Fibroblast of skin of back (primary cell): ENCODE results near the gene RNU7-1.

ENCODE experiments used
- DNase-seq: peaks from one replicate; pipeline ENCODE4 v3.0.0-alpha.2; 2013

Gene RNU7-1

DNA sequence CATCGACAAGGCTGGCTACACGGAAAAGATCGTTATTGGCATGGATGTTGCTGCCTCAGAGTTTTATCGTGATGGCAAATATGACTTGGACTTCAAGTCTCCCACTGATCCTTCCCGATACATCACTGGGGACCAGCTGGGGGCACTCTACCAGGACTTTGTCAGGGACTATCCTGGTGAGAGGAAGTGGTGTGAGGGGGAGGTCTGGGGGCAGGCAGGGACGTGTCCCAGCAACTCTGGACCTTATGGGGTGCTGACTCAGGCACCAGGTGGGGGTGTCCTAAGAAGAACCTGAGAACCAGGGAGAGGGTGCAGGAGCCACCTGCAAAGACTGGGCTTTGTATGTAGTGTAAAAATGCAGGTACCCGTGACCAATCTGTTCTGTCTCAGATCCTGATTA is 24.0 kb upstream of the RNU7-1 start:
- DNase-seq, result no peak

DNA sequence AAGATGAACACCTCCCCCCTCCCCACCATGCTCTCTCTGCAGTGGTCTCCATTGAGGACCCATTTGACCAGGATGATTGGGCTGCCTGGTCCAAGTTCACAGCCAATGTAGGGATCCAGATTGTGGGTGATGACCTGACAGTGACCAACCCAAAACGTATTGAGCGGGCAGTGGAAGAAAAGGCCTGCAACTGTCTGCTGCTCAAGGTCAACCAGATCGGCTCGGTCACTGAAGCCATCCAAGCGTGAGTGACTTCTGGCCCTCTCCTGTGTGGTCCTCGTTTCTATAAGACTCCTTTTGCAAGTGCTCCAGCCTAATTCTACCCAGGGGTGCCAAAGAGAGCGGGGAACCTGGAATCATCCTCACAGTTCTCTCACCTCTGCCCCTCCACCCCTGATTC is 22.1 kb upstream of the RNU7-1 start:
- DNase-seq, result no peak

DNA sequence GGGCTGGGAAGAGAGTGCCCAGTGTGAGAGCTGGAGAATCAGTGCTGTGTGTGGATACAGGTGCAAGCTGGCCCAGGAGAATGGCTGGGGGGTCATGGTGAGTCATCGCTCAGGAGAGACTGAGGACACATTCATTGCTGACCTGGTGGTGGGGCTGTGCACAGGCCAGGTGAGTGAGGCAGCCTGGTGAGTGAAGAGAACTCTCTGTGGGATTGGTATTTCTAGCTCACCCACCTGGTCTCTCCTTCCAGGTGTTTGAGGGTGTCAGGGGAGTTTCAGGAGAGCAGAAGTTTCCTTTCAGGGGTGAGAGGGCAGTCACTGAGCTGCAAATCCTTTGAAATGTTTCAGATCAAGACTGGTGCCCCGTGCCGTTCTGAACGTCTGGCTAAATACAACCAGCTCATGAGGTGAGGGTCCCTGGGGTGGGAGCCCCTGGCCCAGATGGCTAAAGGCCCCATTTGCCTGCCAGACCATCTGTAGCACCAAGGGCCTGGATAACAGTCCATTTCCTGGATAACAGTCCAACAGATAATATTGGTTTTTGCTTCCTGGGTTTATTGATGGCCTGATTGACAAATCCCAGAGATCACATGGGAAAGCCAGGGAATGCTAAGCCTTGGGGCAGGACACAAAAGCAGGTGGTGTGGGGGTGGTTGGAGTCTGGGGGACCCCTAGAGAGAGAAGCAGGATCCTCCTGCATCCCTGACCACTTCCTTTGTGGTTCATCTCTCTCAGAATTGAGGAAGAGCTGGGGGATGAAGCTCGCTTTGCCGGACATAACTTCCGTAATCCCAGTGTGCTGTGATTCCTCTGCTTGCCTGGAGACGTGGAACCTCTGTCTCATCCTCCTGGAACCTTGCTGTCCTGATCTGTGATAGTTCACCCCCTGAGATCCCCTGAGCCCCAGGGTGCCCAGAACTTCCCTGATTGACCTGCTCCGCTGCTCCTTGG is 21.3 kb upstream of the RNU7-1 start:
- no peak for DNase-seq

DNA sequence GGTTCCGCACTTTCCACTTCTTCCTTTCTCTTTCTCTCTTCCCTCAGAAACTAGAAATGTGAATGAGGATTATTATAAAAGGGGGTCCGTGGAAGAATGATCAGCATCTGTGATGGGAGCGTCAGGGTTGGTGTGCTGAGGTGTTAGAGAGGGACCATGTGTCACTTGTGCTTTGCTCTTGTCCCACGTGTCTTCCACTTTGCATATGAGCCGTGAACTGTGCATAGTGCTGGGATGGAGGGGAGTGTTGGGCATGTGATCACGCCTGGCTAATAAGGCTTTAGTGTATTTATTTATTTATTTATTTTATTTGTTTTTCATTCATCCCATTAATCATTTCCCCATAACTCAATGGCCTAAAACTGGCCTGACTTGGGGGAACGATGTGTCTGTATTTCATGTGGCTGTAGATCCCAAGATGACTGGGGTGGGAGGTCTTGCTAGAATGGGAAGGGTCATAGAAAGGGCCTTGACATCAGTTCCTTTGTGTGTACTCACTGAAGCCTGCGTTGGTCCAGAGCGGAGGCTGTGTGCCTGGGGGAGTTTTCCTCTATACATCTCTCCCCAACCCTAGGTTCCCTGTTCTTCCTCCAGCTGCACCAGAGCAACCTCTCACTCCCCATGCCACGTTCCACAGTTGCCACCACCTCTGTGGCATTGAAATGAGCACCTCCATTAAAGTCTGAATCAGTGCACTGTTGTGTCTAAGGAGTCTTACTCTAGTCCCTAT is 20.4 kb upstream of the RNU7-1 start:
- no peak for DNase-seq

DNA sequence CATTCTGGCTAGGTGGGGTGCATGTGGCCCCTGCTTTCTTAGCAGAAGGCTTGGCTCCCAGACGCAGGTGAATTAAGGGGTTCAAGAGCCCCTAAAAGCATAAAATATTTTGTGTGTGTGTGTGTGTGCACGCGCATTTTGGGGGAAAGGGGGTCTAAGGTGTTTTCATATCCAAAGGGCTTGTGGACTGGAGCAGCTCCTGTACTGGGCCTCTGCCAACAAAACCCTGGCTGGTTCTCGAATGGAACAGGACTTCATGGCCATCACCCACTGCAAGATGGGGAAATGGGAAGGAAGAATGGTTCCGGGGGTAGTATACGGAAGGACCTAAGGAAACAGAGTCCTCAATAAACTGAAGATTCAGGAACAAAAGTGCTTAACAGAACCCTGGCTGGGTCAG is 19.8 kb upstream of the RNU7-1 start:
- DNase-seq, result no peak

DNA sequence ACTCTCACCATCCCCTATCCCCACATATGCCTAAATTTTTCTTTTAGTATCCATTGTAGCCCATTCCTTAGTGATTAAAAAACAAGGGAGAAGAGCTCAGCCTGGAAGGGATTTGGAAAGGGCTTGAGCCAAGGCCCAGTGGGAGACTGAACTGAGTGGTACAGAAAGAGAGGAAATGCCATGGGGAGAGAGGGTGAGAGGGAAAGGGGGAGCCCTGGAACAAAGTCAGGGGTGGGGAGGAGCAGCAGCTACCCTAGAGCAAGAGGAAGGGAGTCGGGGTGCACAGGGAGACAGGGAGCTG is 18.4 kb upstream of the RNU7-1 start:
- no peak for DNase-seq

DNA sequence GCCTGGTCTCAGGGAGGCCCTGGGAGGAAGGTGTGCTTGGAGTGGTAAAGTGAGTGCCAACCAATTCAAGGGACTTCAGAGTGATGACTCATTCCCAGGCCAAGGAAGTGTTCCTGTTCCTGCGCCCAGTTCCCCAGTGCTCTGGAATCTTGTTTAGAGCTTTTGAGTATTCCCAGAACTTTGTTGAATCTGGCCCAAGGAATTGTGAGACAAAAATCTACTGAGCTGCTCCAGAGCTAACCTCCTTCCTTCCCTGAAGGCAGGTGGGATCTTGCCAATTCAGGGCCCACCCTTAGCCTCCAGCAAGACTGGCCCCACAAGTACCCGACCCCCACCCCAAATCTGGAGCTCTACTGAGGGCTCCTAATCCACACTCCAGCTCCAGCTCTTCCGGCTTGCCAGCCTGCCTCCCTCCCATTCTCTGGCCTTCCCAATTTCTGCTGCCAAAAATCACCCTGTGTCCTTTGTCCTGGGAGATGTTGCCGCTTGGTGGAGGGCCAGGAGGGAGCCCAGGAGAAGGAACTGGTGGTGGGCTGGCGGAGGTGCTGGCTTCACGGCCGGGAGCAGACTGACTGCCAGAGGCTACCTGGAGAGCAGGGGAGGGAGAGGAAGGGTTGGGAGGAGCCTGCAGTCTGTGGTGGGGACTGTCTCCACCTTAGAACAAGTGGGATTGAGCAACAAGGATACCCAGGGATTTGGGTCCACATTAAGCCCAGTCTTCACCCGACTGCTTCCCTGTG is 17.9 kb upstream of the RNU7-1 start:
- peak; percentile 95 for DNase-seq

DNA sequence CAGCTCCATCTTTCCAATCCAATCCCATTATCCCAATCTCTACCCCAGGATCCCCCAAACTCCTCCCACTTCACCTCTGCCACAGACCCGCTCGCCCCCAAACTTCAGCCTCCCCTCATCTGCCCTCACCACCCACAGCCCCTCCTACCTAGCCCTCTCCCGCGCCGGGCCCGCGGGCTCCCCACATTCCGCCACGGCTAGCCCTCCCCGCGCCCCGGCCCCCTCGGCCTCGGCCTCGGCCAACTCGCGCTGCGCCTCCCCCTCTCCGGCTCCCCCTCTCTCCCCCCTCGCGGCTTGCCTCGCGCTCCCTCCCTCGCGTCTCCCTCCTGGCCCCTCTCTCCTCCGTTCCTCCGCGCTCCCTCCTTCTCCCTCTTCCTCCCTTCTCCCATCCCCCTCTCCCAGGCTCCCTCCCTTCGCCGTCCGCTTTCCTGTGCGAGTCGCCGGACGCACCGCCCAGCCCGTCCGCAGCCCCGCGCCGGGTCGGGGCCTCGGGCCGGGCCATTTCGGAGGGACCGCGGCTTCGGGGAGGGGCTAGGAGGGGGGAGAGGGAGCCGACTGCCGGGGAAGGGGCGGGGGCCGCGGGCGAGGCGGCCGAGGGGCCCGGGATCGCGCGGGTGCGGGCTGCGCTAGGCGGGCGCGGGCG is 16.1 kb upstream of the RNU7-1 start, which contains the start of gene ATN1:
ATN1 (plus strand) TSS at position 581 of the 643 bp plus-strand sequence. CDS start 6,043 bp downstream, outside the sequence.
- DNase-seq, result peak; percentile 88

DNA sequence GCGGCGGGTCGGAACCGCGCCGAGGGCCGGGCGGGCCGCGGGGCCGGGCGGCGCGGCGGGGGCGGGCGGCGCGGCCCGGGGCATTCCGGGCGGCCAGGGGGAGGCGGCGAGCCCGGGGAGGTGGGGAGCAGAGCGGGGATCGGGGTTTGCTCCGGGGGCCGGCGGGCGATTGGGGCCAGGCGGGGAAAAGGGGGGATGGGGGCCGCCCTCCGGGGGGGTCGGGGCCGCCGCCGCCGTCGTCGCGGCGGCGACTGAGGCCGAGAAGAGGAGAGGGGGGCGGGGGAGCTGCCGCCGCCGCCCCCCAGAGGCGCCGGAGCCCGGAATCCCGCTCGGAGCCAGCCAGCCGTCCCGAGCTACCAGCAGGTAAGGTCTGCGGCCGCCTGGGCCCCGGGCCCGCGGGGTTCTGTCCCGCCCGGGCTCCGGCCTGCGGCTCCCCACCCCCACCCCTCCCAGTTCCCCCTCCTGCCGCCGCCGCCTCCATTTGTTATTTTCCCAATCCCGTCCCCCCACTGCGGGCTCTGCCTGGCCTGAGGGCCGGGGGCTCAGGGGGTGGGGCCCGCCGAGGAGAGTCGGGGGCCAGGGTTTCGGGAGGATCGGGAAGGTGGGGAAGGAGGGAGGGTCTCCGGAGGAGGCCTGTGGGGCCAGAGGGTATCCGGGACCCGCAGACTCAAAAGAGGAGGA is 15.5 kb upstream of the RNU7-1 start:
- no peak for DNase-seq

DNA sequence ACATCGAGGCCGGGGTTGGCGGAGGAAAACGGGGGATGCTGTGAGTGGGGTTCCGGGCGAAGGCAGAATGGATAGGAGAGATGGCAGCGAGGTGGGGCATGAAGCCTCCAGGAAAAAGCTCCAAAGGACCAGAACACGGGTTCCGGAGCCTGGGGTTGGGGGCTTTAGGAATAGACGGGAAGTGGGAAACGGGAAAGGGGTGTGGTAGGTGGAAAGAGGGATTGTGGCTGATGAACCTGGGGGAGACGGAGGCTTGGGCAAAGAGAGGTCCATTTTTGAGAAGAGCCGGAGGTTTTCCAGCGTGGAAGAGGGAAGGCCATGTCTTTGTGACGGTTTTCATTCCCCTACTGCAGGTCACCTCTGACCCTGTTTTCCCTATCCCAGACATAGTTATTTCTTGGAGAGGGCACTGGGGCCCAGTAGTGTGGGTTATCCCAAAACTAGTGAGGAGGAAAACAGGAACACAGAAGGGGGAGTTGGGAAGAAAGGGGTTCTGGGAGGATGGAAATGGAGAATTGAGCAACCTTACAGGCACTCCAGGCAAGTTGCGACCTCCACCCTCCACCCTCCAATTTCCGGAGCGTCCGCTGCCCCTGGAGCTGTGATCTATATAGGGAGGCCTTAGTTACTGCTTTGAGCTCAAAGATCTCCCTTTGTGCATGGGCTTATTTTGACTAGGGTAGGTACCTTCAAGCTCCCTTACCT is 14.8 kb upstream of the RNU7-1 start:
- no peak for DNase-seq

DNA sequence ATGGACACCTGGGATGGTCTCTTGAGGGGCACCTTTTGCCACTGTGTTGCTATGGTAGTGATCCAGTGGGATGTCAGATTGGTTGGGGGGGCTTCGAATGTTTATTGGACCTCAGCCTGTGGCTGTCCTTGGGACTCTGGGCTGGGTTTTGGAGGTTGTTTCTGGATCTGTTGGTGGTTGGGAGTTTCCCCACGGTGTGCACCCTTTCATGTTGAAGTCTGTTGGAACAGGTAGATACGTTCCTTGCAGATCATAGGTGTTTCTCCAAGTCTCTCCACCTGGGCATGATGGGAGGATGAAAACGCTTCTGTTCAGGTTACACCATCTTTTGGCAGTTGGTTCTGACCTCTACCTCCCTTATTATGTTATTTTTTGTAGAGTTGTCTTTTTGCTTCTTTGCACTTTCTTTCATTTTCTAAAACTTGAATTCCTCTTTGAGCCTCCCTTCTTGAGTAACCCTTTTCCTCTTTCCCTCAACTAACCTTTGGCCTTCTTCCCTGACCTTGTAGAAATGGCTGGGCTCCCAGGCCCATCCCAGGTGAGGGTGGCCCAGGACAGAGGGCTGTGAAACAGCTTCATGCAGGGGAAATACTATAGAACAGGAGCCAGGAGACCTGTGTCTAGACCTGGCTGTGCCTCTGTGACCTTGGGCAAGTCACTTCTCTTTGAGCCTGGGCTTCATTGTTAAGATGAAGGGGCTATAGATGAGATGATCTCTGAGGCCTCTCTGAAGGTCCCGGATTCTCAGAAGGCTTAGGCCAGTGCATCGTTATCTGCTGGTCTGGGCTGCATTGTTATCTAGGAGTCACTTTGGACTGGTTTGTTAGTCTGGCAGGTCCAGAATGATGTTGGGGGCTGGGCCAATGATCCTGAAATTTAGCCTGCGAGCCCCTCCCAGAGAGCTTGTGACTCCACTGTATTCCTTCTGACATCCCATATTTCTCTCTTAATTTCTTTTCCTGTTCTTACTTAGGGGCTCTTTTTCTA is 13.9 kb upstream of the RNU7-1 start:
- DNase-seq, result no peak

DNA sequence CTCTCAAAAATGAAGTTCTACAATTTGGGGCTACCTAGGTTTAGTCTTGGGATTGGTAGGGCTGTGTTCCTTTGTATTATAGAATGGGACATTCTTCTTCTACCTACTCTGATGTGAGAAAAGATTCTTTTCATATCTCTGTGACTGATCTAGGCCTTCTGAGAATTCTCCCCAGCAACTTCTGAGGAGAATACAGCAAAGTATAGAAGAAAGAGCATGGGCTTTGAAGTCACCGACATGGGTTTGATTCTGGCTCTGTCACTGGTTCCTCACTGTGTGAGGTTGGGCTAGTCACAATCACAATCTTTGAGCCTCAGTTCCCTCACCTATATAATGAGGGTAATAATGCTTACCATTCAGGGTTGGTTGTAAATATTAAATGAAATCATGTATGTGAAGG is 10.8 kb upstream of the RNU7-1 start:
- no peak for DNase-seq

DNA sequence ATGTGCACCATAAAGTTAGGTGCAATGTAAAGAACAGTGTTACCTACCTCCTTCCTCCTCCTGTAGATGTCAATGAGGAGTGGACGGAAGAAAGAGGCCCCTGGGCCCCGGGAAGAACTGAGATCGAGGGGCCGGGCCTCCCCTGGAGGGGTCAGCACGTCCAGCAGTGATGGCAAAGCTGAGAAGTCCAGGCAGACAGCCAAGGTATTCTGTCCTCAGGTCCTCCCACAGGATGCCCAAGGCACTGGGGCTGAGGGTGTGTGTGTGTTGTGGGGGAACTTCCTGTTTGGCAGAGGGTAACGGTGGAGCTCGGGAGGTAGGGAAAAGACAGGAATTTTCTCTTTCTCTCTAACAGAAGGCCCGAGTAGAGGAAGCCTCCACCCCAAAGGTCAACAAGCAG is 9.5 kb upstream of the RNU7-1 start:
- DNase-seq, result no peak

DNA sequence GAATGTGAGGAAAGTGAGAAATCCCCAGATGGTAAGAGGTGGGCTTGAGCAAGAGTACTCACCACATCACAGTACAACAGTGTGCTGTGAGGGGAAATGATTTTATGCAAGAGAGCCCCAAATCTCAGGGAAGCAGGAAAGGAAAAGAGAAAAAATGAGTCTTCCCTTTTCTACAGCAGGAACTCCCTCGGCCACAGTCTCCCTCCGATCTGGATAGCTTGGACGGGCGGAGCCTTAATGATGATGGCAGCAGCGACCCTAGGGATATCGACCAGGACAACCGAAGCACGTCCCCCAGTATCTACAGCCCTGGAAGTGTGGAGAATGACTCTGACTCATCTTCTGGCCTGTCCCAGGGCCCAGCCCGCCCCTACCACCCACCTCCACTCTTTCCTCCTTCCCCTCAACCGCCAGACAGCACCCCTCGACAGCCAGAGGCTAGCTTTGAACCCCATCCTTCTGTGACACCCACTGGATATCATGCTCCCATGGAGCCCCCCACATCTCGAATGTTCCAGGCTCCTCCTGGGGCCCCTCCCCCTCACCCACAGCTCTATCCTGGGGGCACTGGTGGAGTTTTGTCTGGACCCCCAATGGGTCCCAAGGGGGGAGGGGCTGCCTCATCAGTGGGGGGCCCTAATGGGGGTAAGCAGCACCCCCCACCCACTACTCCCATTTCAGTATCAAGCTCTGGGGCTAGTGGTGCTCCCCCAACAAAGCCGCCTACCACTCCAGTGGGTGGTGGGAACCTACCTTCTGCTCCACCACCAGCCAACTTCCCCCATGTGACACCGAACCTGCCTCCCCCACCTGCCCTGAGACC is 8.0 kb upstream of the RNU7-1 start:
- DNase-seq, result no peak

DNA sequence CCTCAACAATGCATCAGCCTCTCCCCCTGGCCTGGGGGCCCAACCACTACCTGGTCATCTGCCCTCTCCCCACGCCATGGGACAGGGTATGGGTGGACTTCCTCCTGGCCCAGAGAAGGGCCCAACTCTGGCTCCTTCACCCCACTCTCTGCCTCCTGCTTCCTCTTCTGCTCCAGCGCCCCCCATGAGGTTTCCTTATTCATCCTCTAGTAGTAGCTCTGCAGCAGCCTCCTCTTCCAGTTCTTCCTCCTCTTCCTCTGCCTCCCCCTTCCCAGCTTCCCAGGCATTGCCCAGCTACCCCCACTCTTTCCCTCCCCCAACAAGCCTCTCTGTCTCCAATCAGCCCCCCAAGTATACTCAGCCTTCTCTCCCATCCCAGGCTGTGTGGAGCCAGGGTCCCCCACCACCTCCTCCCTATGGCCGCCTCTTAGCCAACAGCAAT is 7.4 kb upstream of the RNU7-1 start:
- no peak for DNase-seq

DNA sequence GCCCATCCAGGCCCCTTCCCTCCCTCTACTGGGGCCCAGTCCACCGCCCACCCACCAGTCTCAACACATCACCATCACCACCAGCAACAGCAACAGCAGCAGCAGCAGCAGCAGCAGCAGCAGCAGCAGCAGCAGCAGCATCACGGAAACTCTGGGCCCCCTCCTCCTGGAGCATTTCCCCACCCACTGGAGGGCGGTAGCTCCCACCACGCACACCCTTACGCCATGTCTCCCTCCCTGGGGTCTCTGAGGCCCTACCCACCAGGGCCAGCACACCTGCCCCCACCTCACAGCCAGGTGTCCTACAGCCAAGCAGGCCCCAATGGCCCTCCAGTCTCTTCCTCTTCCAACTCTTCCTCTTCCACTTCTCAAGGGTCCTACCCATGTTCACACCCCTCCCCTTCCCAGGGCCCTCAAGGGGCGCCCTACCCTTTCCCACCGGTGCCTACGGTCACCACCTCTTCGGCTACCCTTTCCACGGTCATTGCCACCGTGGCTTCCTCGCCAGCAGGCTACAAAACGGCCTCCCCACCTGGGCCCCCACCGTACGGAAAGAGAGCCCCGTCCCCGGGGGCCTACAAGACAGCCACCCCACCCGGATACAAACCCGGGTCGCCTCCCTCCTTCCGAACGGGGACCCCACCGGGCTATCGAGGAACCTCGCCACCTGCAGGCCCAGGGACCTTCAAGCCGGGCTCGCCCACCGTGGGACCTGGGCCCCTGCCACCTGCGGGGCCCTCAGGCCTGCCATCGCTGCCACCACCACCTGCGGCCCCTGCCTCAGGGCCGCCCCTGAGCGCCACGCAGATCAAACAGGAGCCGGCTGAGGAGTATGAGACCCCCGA is 6.8 kb upstream of the RNU7-1 start:
- no peak for DNase-seq

DNA sequence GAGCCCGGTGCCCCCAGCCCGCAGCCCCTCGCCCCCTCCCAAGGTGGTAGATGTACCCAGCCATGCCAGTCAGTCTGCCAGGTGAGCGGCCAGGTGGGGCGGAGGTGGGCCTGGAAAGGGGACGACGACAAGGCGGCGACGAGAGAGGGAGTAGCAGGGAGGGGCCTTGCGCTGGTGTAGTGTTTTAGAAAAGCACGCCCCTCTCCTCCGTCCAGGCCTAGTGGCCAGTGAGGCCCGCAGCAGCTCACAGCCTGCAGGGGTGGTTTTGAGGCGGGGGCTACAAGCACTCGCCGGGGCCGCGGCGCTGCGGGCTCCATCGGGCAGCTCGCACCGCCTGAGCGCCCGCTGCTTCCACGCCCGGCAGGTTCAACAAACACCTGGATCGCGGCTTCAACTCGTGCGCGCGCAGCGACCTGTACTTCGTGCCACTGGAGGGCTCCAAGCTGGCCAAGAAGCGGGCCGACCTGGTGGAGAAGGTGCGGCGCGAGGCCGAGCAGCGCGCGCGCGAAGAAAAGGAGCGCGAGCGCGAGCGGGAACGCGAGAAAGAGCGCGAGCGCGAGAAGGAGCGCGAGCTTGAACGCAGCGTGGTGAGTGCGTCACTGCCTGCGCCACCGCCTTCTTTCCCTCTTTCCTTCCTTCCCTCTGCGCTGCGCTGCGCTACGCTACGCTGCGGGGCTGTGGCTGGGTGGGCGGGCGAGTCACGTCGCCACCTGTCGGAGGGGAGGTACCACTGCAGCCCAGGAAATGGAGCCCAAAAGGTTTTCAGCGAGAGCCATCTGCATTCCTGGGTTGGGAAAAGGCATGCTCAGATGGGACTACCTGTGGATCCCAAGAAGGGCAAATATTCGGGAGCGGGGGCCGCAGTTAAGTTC is 5.9 kb upstream of the RNU7-1 start:
- DNase-seq, result peak; percentile 94
